Astrocyte of the cerebellum (primary cell): Measurements from ENCODE around the gene SNRPD3.
"Not testable (repeated sequence)": the region's sequence is repeated elsewhere in the genome, so short reads cannot be mapped to it uniquely, and the experiment has no call there.

ENCODE experiments used
- DNase-seq: peaks from one replicate; pipeline ENCODE4 v3.0.0-alpha.2; 2011; ENCODE audit warnings: low read depth
- H3K4me3 ChIP-seq: 2 replicates; pipeline ENCODE4 v1.5.1; 2011; ENCODE audit warnings: mild to moderate bottlenecking, low read depth, low read length, moderate library complexity
- in situ Hi-C: cut with HindIII; loops from 2 replicates; pipeline ENCODE4 v1.10.0; 2017; ENCODE audit warnings: low sequenced_read_pairs
- TF ChIP-seq, protein P1 (sequence below): IDR thresholded peaks from 2 replicates; pipeline ENCODE4 v1.5.1; 2012; ENCODE audit warnings: low read length, low read depth, moderate library complexity, mild to moderate bottlenecking; ENCODE audit errors: missing control alignments

SNRPD3 gene

GRCh38 chr22:24590596-24591173 lies 34.9 kb downstream of the SNRPD3 start:
- TF ChIP-seq, protein P1, sequence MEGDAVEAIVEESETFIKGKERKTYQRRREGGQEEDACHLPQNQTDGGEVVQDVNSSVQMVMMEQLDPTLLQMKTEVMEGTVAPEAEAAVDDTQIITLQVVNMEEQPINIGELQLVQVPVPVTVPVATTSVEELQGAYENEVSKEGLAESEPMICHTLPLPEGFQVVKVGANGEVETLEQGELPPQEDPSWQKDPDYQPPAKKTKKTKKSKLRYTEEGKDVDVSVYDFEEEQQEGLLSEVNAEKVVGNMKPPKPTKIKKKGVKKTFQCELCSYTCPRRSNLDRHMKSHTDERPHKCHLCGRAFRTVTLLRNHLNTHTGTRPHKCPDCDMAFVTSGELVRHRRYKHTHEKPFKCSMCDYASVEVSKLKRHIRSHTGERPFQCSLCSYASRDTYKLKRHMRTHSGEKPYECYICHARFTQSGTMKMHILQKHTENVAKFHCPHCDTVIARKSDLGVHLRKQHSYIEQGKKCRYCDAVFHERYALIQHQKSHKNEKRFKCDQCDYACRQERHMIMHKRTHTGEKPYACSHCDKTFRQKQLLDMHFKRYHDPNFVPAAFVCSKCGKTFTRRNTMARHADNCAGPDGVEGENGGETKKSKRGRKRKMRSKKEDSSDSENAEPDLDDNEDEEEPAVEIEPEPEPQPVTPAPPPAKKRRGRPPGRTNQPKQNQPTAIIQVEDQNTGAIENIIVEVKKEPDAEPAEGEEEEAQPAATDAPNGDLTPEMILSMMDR = no peak
- in situ Hi-C loops = no loop called here
- H3K4me3 ChIP-seq = no peak overlapping the region
- DNase-seq = no peak

- in situ Hi-C loops = no loop called here
- H3K4me3 ChIP-seq = no peak overlapping the region
- TF ChIP-seq, protein P1 = no peak
- no peak for DNase-seq
Measured at GRCh38 chr22:24591286-24591830, 35.6 kb downstream of the SNRPD3 start.

DNA sequence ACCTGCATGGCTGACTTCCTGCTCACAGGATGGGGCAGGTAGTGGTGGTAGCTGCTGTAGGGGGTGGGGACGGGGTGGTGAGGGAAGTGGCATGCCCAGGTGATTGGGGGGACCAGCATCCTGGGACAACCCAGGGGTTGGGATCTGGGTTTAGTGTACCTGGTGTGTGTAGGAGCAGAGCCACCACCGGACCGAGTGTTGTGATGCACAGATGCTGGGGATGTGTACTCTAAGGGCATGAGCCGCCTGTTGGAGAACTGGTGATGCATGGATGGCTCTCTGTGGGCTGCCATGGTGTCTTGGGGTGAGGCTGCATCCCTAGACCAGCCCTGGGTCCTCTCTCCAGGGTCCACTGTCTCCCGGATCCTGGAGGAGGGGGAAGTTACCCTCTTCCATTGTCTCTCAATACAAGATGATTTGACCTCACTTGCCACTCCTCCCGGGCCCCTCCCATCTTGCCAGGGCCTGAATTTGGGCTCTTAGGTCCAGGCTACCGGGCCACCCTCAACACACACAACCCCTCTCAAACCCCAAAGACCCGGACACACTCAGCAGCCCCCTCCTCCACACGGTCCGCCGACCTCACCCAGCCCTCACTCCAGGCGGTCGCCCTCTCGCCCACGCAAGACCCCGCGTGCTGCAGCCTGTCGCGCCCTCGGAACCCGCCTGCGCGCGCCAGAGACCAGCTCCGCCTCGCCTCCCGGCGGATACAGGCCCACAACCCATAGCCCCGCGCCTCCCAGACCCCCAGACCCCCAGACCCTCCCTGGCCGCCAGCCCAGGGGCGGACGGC lies 36.5 kb downstream of the SNRPD3 start:
- TF ChIP-seq, protein P1 = no peak
- in situ Hi-C loops = no loop called here

DNA sequence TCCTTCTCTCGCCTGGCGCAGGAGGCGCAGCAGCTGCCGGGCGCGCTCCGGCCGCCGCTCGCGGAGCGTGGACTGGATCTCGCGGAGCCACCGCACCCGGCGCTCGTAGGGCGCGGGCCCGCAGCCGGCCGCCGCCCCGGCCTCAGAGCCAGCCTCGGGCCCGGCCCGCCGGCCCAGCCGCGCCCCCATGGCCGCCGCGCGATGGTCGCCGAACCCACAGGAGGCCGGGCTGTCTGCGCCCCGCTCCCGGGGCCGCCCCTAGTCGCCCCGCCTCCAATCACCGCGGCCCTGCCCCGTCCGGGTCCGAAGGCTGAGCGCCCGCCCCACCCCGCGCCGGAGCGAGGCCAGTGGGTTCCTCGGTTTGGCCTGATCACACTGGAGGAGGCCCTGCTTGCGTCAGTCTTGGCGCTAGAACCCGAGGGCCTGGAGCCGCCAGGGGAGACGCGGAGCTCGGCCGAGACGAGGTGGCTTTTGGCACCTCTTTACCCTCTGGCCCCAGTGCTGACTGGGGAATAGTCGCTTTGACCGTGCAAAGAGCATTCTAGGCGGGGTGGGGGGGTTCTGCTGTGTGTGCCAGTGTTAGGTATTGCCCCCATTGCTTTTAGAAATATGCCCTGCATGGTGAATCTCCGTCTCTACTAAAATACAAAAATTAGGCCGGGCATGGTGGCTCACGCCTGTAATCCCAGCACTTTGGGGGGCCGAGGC lies 37.2 kb downstream of the SNRPD3 start, which contains the start of gene LRRC75B:
TSS of gene LRRC75B (minus strand) at position 223 of the 708 bp plus-strand sequence. CDS start at position 189, 34 bp downstream.
- in situ Hi-C loops = no loop called here
- DNase-seq = peak; percentile 55
- TF ChIP-seq, protein P1 = no peak
- H3K4me3 ChIP-seq = peak within 1 kb of the TSS; percentile 53

More for the DNA sequence above, 36.5 kb downstream of the SNRPD3 start:
- no peak for DNase-seq
- peak overlapping the region; percentile 53 for H3K4me3 ChIP-seq

- peak overlapping the region; percentile 53 for H3K4me3 ChIP-seq
- in situ Hi-C loops, DNase-seq: not testable (repeated sequence)
Measured at GRCh38 chr22:24593559-24593835, 37.7 kb downstream of the SNRPD3 start.

DNA sequence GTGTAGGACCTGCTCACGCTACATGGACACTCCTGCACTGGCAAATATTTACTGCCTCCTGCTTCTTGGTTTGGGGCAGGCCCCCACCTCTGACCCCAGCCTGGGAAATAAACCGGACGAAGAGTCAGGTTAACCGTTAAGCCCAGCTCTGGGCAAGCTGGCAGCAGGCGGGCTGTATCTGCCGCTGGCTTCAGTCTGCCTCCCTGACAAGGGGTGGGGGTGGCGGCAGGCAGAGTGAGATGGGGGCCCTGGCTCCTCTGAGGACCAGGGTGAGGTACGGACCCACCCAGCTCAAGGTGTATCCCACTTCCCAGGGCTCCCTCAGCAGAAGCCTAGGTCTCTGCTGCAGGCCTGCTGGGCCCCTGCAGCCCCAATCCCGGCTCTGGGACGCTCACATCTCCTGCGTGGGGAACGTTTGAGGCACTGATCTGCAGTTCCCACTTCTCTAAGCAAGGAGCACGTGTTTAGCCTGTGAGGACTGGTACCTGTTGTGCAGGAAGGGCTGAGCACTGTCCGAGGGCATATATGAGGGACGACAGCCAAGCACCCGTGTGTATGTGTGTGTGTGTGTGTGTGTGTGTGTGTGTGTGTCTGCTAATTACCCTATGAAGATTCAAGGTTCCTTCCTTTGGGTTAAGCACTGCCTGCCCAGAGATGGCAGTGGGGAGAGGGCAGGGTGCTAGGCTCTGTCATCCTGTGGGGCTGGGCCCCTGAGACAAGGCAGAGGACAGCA lies 38.2 kb downstream of the SNRPD3 start:
- DNase-seq = no peak
- in situ Hi-C loops = no loop called here
- H3K4me3 ChIP-seq = no peak overlapping the region
- TF ChIP-seq, protein P1 = no peak
